ENCODE results near the gene EFNA5.

Gene EFNA5

GRCh38 chr5:107670087-107670931 is 428 bp downstream of the EFNA5 start:
- Histone ChIP-seq H3K9me3 (ENCODE audit: low read length) (no peaks in the 10 kb centered on the region), H3K79me2 (ENCODE audit: insufficient read depth, low read length) (no peaks in the 10 kb centered on the region), H3K9ac (ENCODE audit: low read length) (peak overlapping the region; percentile 33; the same call in 1 of the 2 replicates), H3K9me2 (ENCODE audit: low read depth, low read length) (no peaks in the 10 kb centered on the region), H3K4me2 (ENCODE audit: low read length) (peak overlapping the region; percentile 83), H3K27ac (ENCODE audit: low read depth, low read length, poor library complexity, severe bottlenecking) (no peak overlapping the region), H3K4me1 (ENCODE audit: insufficient read depth, low read length, severe bottlenecking) (peaks cover 28% of the 10 kb centered on the region), H2AFZ (ENCODE audit: low read length) (no peak overlapping the region), H3K27me3 (ENCODE audit: insufficient read depth, low read length) (no peaks in the 10 kb centered on the region), H3K36me3 (ENCODE audit: insufficient read depth, low read length) (no peaks in the 10 kb centered on the region), H3K4me3 (ENCODE audit: low read depth, low read length, poor library complexity, severe bottlenecking) (peak overlapping the region; percentile 68), H3F3A (ENCODE audit: insufficient read depth, low read length) (no peaks in the 10 kb centered on the region), H4K20me1 (ENCODE audit: insufficient read depth, low read length) (no peaks in the 10 kb centered on the region)
- TF ChIP-seq EZH2 (IDR thresholded peaks at IDR 0.05; ENCODE audit: borderline replicate concordance, low read length) (no peak), CTCF (IDR thresholded peaks at IDR 0.05; ENCODE audit: low read length) (no peak)

GRCh38 chr5:107669096-107670031 is 1.4 kb downstream of the EFNA5 start:
- H3K27ac ChIP-seq (ENCODE audit: low read depth, low read length, poor library complexity, severe bottlenecking): no peak overlapping the region
- no peaks in the 10 kb centered on the region for H3K27me3 ChIP-seq (ENCODE audit: insufficient read depth, low read length)
- H4K20me1 ChIP-seq (ENCODE audit: insufficient read depth, low read length): no peaks in the 10 kb centered on the region
- H3K79me2 ChIP-seq (ENCODE audit: insufficient read depth, low read length): no peaks in the 10 kb centered on the region
- no peak overlapping the region; the same call in 1 of the 2 replicates for H3K4me2 ChIP-seq (ENCODE audit: low read length)
- no peaks in the 10 kb centered on the region for H3K9me3 ChIP-seq (ENCODE audit: low read length)
- peaks cover 28% of the 10 kb centered on the region for H3K4me1 ChIP-seq (ENCODE audit: insufficient read depth, low read length, severe bottlenecking)
- no peaks in the 10 kb centered on the region for H3K36me3 ChIP-seq (ENCODE audit: insufficient read depth, low read length)
- no peak overlapping the region for H2AFZ ChIP-seq (ENCODE audit: low read length)
- peak overlapping the region; percentile 35 for H3K4me3 ChIP-seq (ENCODE audit: low read depth, low read length, poor library complexity, severe bottlenecking)
- TF ChIP-seq CTCF (IDR thresholded peaks at IDR 0.05; ENCODE audit: low read length) (no peak), EZH2 (IDR thresholded peaks at IDR 0.05; ENCODE audit: borderline replicate concordance, low read length) (no peak)
- H3K9ac ChIP-seq (ENCODE audit: low read length): no peak overlapping the region
- no peaks in the 10 kb centered on the region for H3K9me2 ChIP-seq (ENCODE audit: low read depth, low read length)
- H3F3A ChIP-seq (ENCODE audit: insufficient read depth, low read length): no peaks in the 10 kb centered on the region

- Histone ChIP-seq H3K36me3 (ENCODE audit: insufficient read depth, low read length) (no peaks in the 10 kb centered on the region), H3K4me2 (ENCODE audit: low read length) (peak overlapping the region; percentile 14; the same call in 1 of the 2 replicates), H3K9ac (ENCODE audit: low read length) (no peak overlapping the region), H3K79me2 (ENCODE audit: insufficient read depth, low read length) (no peaks in the 10 kb centered on the region), H3K9me2 (ENCODE audit: low read depth, low read length) (no peaks in the 10 kb centered on the region), H3F3A (ENCODE audit: insufficient read depth, low read length) (0 out of 2 replicates have a peak, but pooled peaks cover 5% of the 10 kb centered on the region), H3K27ac (ENCODE audit: low read depth, low read length, poor library complexity, severe bottlenecking) (no peak overlapping the region), H3K4me1 (ENCODE audit: insufficient read depth, low read length, severe bottlenecking) (peaks cover 23% of the 10 kb centered on the region), H2AFZ (ENCODE audit: low read length) (no peak overlapping the region), H3K27me3 (ENCODE audit: insufficient read depth, low read length) (no peaks in the 10 kb centered on the region), H3K4me3 (ENCODE audit: low read depth, low read length, poor library complexity, severe bottlenecking) (peak overlapping the region; percentile 35), H4K20me1 (ENCODE audit: insufficient read depth, low read length) (no peaks in the 10 kb centered on the region), H3K9me3 (ENCODE audit: low read length) (no peaks in the 10 kb centered on the region)
- TF ChIP-seq EZH2 (IDR thresholded peaks at IDR 0.05; ENCODE audit: borderline replicate concordance, low read length): no peak
- TF ChIP-seq CTCF (IDR thresholded peaks at IDR 0.05; ENCODE audit: low read length): no peak
Measured at GRCh38 chr5:107668154-107669095, 2.3 kb downstream of the EFNA5 start.

Data from OCI-LY1 (cell line).